ENCODE results near the gene MTHFR.

Gene MTHFR

DNA sequence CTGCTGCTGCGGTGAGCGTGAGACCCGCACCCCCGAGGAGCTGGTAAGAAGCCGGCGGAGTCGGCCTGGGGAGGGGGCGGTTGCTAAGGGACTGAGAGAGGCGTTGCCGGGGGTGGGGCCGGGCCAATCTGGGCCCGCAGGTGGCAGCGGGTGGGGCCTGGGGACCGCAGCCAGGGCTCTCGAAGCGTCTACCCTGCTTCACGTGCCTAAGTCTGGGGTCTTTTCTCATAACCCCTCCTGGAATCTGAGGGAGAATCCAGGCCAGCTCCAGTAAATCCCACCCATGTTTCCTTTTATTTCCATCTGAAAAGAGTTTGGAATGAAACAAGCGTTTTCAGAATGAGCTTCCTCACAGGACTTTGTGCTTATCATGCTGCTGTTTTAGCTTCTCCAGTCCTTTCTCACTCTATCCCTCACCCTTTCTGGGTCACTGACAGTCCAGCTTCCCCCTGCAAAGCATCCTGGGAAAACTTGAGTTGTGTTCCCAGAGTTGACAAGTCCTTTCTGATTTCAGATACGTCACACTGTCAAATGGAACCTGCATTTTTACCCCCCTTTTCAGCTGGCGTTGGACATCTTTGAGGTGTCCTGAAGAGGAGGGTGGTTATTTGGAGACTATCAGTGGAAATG is 658 bp upstream of the MTHFR start (continued):
- TF ChIP-seq ZNF776 (tag by site-specific recombination; IDR thresholded peaks at IDR 0.05; ENCODE audit: borderline replicate concordance) (no peak), ZIC2 (tag by site-specific recombination; IDR thresholded peaks at IDR 0.05) (no peak), KLF16 (tag by site-specific recombination; IDR thresholded peaks at IDR 0.05) (no peak), ZNF155 (tag by site-specific recombination; IDR thresholded peaks at IDR 0.05) (no peak), ZNF140 (tag by site-specific recombination; IDR thresholded peaks at IDR 0.05) (no peak), KLF10 (tag by site-specific recombination; IDR thresholded peaks at IDR 0.05) (peak; percentile 51; the same call in 1 of the 2 replicates), ZNF514 (tag by site-specific recombination; IDR thresholded peaks at IDR 0.05) (no peak), ZNF274 (IDR thresholded peaks at IDR 0.05; ENCODE audit: low read length) (no peak), ZNF274 (tag by site-specific recombination; IDR thresholded peaks at IDR 0.05; ENCODE audit: borderline replicate concordance) (no peak), ZNF433 (tag by site-specific recombination; IDR thresholded peaks at IDR 0.05; ENCODE audit: low read depth) (no peak), BCL11B (tag by site-specific recombination; IDR thresholded peaks at IDR 0.05; ENCODE audit: low read depth) (no peak), REPIN1 (tag by site-specific recombination; IDR thresholded peaks at IDR 0.05; ENCODE audit: low read depth) (no peak), MZF1 (tag by site-specific recombination; IDR thresholded peaks at IDR 0.05; ENCODE audit: borderline replicate concordance) (no peak), ZNF391 (tag by site-specific recombination; IDR thresholded peaks at IDR 0.05; ENCODE audit: borderline replicate concordance, low read depth) (no peak), KLF1 (tag by site-specific recombination; IDR thresholded peaks at IDR 0.05) (no peak), ZNF830 (tag by site-specific recombination; IDR thresholded peaks at IDR 0.05; ENCODE audit: low read depth) (no peak), KLF7 (tag by site-specific recombination; IDR thresholded peaks at IDR 0.05; ENCODE audit: borderline replicate concordance) (peak; percentile 85; the same call in 1 of the 2 replicates), ZNF654 (tag by site-specific recombination; IDR thresholded peaks at IDR 0.05; ENCODE audit: low read depth) (no peak), ZNF292 (tag by site-specific recombination; IDR thresholded peaks at IDR 0.05; ENCODE audit: borderline replicate concordance, low read depth) (no peak), ZFP37 (tag by site-specific recombination; IDR thresholded peaks at IDR 0.05) (no peak), ZNF747 (tag by site-specific recombination; IDR thresholded peaks at IDR 0.05) (no peak), ZNF354C (tag by site-specific recombination; IDR thresholded peaks at IDR 0.05; ENCODE audit: borderline replicate concordance, low read depth) (no peak), KLF9 (tag by site-specific recombination; IDR thresholded peaks at IDR 0.05; ENCODE audit: low read depth) (0 out of 2 replicates have a peak, but pooled peaks have one; percentile 5), GLI2 (tag by site-specific recombination; IDR thresholded peaks at IDR 0.05; ENCODE audit: borderline replicate concordance, low read depth) (no peak), YY2 (tag by site-specific recombination; IDR thresholded peaks at IDR 0.05) (no peak), ZBTB1 (tag by site-specific recombination; IDR thresholded peaks at IDR 0.05) (no peak), ZNF23 (tag by site-specific recombination; IDR thresholded peaks at IDR 0.05; ENCODE audit: borderline replicate concordance) (no peak), ZNF146 (tag by site-specific recombination; IDR thresholded peaks at IDR 0.05) (no peak)
- TF ChIP-seq, protein P1, sequence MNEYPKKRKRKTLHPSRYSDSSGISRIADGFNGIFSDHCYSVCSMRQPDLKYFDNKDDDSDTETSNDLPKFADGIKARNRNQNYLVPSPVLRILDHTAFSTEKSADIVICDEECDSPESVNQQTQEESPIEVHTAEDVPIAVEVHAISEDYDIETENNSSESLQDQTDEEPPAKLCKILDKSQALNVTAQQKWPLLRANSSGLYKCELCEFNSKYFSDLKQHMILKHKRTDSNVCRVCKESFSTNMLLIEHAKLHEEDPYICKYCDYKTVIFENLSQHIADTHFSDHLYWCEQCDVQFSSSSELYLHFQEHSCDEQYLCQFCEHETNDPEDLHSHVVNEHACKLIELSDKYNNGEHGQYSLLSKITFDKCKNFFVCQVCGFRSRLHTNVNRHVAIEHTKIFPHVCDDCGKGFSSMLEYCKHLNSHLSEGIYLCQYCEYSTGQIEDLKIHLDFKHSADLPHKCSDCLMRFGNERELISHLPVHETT (tag by site-specific recombination; IDR thresholded peaks at IDR 0.05) = no peak
- TF ChIP-seq, protein P2, sequence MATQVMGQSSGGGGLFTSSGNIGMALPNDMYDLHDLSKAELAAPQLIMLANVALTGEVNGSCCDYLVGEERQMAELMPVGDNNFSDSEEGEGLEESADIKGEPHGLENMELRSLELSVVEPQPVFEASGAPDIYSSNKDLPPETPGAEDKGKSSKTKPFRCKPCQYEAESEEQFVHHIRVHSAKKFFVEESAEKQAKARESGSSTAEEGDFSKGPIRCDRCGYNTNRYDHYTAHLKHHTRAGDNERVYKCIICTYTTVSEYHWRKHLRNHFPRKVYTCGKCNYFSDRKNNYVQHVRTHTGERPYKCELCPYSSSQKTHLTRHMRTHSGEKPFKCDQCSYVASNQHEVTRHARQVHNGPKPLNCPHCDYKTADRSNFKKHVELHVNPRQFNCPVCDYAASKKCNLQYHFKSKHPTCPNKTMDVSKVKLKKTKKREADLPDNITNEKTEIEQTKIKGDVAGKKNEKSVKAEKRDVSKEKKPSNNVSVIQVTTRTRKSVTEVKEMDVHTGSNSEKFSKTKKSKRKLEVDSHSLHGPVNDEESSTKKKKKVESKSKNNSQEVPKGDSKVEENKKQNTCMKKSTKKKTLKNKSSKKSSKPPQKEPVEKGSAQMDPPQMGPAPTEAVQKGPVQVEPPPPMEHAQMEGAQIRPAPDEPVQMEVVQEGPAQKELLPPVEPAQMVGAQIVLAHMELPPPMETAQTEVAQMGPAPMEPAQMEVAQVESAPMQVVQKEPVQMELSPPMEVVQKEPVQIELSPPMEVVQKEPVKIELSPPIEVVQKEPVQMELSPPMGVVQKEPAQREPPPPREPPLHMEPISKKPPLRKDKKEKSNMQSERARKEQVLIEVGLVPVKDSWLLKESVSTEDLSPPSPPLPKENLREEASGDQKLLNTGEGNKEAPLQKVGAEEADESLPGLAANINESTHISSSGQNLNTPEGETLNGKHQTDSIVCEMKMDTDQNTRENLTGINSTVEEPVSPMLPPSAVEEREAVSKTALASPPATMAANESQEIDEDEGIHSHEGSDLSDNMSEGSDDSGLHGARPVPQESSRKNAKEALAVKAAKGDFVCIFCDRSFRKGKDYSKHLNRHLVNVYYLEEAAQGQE (tag by site-specific recombination; IDR thresholded peaks at IDR 0.05) = no peak
- TF ChIP-seq, protein P3, sequence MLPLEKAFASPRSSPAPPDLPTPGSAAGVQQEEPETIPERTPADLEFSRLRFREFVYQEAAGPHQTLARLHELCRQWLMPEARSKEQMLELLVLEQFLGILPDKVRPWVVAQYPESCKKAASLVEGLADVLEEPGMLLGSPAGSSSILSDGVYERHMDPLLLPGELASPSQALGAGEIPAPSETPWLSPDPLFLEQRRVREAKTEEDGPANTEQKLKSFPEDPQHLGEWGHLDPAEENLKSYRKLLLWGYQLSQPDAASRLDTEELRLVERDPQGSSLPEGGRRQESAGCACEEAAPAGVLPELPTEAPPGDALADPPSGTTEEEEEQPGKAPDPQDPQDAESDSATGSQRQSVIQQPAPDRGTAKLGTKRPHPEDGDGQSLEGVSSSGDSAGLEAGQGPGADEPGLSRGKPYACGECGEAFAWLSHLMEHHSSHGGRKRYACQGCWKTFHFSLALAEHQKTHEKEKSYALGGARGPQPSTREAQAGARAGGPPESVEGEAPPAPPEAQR (tag by site-specific recombination; IDR thresholded peaks at IDR 0.05) = no peak
- TF ChIP-seq, protein P4, sequence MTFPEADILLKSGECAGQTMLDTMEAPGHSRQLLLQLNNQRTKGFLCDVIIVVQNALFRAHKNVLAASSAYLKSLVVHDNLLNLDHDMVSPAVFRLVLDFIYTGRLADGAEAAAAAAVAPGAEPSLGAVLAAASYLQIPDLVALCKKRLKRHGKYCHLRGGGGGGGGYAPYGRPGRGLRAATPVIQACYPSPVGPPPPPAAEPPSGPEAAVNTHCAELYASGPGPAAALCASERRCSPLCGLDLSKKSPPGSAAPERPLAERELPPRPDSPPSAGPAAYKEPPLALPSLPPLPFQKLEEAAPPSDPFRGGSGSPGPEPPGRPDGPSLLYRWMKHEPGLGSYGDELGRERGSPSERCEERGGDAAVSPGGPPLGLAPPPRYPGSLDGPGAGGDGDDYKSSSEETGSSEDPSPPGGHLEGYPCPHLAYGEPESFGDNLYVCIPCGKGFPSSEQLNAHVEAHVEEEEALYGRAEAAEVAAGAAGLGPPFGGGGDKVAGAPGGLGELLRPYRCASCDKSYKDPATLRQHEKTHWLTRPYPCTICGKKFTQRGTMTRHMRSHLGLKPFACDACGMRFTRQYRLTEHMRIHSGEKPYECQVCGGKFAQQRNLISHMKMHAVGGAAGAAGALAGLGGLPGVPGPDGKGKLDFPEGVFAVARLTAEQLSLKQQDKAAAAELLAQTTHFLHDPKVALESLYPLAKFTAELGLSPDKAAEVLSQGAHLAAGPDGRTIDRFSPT (tag by site-specific recombination; IDR thresholded peaks at IDR 0.05) = peak; percentile 60; the same call in 1 of the 2 replicates

Measured in HEK293 (cell line).